ENCODE results near the gene PDCD7. TPM values are rescaled to one million over a fixed set of nuclear protein-coding genes. Genes with fewer than 3 reads are reported as not detected.
A peak's percentile ranks its signal among the peaks of the same experiment; 100 is the strongest.
"Not testable (repeated sequence)": the region's sequence is repeated elsewhere in the genome, so short reads cannot be mapped to it uniquely, and the experiment has no call there.

The PDCD7 gene
- total RNA-seq, 1 experiment from 2014 or later, result 9.5 TPM

GRCh38 chr15:65101891-65102708, 31.5 kb downstream of the PDCD7 start:
- Histone ChIP-seq H2AFZ (ENCODE audit: low read length) (no peak overlapping the region), H4K20me1 (ENCODE audit: low read length) (no peaks in the 10 kb centered on the region), H3K9ac (ENCODE audit: low read length) (no peak overlapping the region), H3K79me2 (ENCODE audit: low read length) (no peaks in the 10 kb centered on the region), H3K4me2 (ENCODE audit: low read length) (no peak overlapping the region), H3K9me2 (replicated peaks; ENCODE audit: low read length) (no peaks in the 10 kb centered on the region), H3K36me3 (ENCODE audit: low read depth, low read length) (no peaks in the 10 kb centered on the region; the same call in 1 of the 2 replicates), H3K4me1 (ENCODE audit: insufficient read depth, low read length) (no peaks in the 10 kb centered on the region), H3K27ac (ENCODE audit: low read length) (no peak overlapping the region), H3K9me3 (ENCODE audit: low read length) (no peaks in the 10 kb centered on the region), H3F3A (ENCODE audit: low read length, unreplicated experiment) (no peaks in the 10 kb centered on the region), H3K4me3 (ENCODE audit: low read length) (no peak overlapping the region), H3K27me3 (ENCODE audit: low read length) (no peaks in the 10 kb centered on the region)
- POLR2A ChIA-PET (ENCODE audit: unreplicated experiment), result no interaction called here
- ATAC-seq (no peak), DNase-seq (no peak)
- CTCF ChIA-PET, result interaction anchor here (0.7 to 1.0 kb wide), 2 partner anchors 24 to 83 kb away, joined by 3 to 6 read pairs; partner anchors contain the start of gene CLPX
- intact Hi-C loops (cut with micrococcal nuclease), result no loop called here
- no TSS peak for BruUV-seq (replicated peaks)
- TF ChIP-seq EZH2 (IDR thresholded peaks at IDR 0.05; ENCODE audit: low read length, unreplicated experiment) (no peak), EZH2phosphoT487 (IDR thresholded peaks at IDR 0.05; ENCODE audit: borderline replicate concordance, low read length) (no peak), CTCF (conservative IDR thresholded peaks at IDR 0.05; ENCODE audit: low read depth, low read length) (0 out of 2 replicates have a peak, but pooled peaks have one; percentile 3)

GRCh38 chr15:65101411-65101890, 32.2 kb downstream of the PDCD7 start:
- POLR2A ChIA-PET (ENCODE audit: unreplicated experiment), result no interaction called here
- H3K9me3 ChIP-seq (ENCODE audit: low read length), result no peaks in the 10 kb centered on the region
- H3F3A ChIP-seq (ENCODE audit: low read length, unreplicated experiment), result no peaks in the 10 kb centered on the region
- no peak overlapping the region for H3K9ac ChIP-seq (ENCODE audit: low read length)
- no peaks in the 10 kb centered on the region; the same call in 1 of the 2 replicates for H3K36me3 ChIP-seq (ENCODE audit: low read depth, low read length)
- CTCF ChIA-PET, result interaction anchor here (0.7 to 1.0 kb wide), 2 partner anchors 24 to 84 kb away, joined by 3 to 6 read pairs; partner anchors contain the start of gene CLPX
- H4K20me1 ChIP-seq (ENCODE audit: low read length), result no peaks in the 10 kb centered on the region
- H3K9me2 ChIP-seq (replicated peaks; ENCODE audit: low read length), result no peaks in the 10 kb centered on the region
- DNase-seq (peak; percentile 53), ATAC-seq (no peak)
- H3K27ac ChIP-seq (ENCODE audit: low read length), result no peak overlapping the region
- intact Hi-C loops (cut with micrococcal nuclease), result no loop called here
- H3K4me2 ChIP-seq (ENCODE audit: low read length), result no peak overlapping the region
- H3K4me3 ChIP-seq (ENCODE audit: low read length), result no peak overlapping the region
- no peaks in the 10 kb centered on the region for H3K27me3 ChIP-seq (ENCODE audit: low read length)
- BruUV-seq (replicated peaks), result no TSS peak
- no peaks in the 10 kb centered on the region for H3K79me2 ChIP-seq (ENCODE audit: low read length)
- H3K4me1 ChIP-seq (ENCODE audit: insufficient read depth, low read length), result no peaks in the 10 kb centered on the region
- TF ChIP-seq EZH2 (IDR thresholded peaks at IDR 0.05; ENCODE audit: low read length, unreplicated experiment) (no peak), CTCF (conservative IDR thresholded peaks at IDR 0.05; ENCODE audit: low read depth, low read length) (peak; percentile 76)
- no peak overlapping the region for H2AFZ ChIP-seq (ENCODE audit: low read length)

- BruUV-seq (replicated peaks), result no TSS peak
- Histone ChIP-seq H3K9me2 (replicated peaks; ENCODE audit: low read length) (no peaks in the 10 kb centered on the region), H3K9ac (ENCODE audit: low read length) (no peak overlapping the region), H3K4me1 (ENCODE audit: insufficient read depth, low read length) (no peaks in the 10 kb centered on the region), H2AFZ (ENCODE audit: low read length) (no peak overlapping the region), H4K20me1 (ENCODE audit: low read length) (no peaks in the 10 kb centered on the region), H3F3A (ENCODE audit: low read length, unreplicated experiment) (no peaks in the 10 kb centered on the region), H3K9me3 (ENCODE audit: low read length) (no peaks in the 10 kb centered on the region), H3K27me3 (ENCODE audit: low read length) (no peaks in the 10 kb centered on the region), H3K79me2 (ENCODE audit: low read length) (no peaks in the 10 kb centered on the region), H3K4me2 (ENCODE audit: low read length) (no peak overlapping the region), H3K36me3 (ENCODE audit: low read depth, low read length) (no peaks in the 10 kb centered on the region; the same call in 1 of the 2 replicates), H3K4me3 (ENCODE audit: low read length) (no peak overlapping the region), H3K27ac (ENCODE audit: low read length) (no peak overlapping the region)
- DNase-seq (no peak), ATAC-seq (no peak)
- CTCF ChIA-PET, result no interaction called here
- TF ChIP-seq EZH2 (IDR thresholded peaks at IDR 0.05; ENCODE audit: low read length, unreplicated experiment) (no peak), CTCF (conservative IDR thresholded peaks at IDR 0.05; ENCODE audit: low read depth, low read length) (no peak), EZH2phosphoT487 (IDR thresholded peaks at IDR 0.05; ENCODE audit: borderline replicate concordance, low read length) (no peak)
- POLR2A ChIA-PET (ENCODE audit: unreplicated experiment), result no interaction called here
- intact Hi-C loops (cut with micrococcal nuclease), result no loop called here
Observed at GRCh38 chr15:65100442-65100841, 33.2 kb downstream of the PDCD7 start.

- BruUV-seq (replicated peaks); H2AFZ ChIP-seq (ENCODE audit: low read length); intact Hi-C loops (cut with micrococcal nuclease); H3K4me3 ChIP-seq (ENCODE audit: low read length); POLR2A ChIA-PET (ENCODE audit: unreplicated experiment); H3K9ac ChIP-seq (ENCODE audit: low read length); ATAC-seq; H3F3A ChIP-seq (ENCODE audit: low read length, unreplicated experiment); H4K20me1 ChIP-seq (ENCODE audit: low read length); H3K9me3 ChIP-seq (ENCODE audit: low read length); H3K9me2 ChIP-seq (replicated peaks; ENCODE audit: low read length); H3K4me1 ChIP-seq (ENCODE audit: insufficient read depth, low read length); H3K79me2 ChIP-seq (ENCODE audit: low read length); H3K27ac ChIP-seq (ENCODE audit: low read length); CTCF ChIA-PET; H3K27me3 ChIP-seq (ENCODE audit: low read length); DNase-seq; H3K4me2 ChIP-seq (ENCODE audit: low read length); H3K36me3 ChIP-seq (ENCODE audit: low read depth, low read length): not testable (repeated sequence)
Observed at GRCh38 chr15:65099801-65100200, 33.8 kb downstream of the PDCD7 start.
